Endothelial cell (in vitro differentiated cells): ENCODE data around the gene TGM1. TPM values are rescaled to one million over a fixed set of nuclear protein-coding genes. Genes with fewer than 3 reads are reported as not detected.

Experiments used
- DNase-seq: peaks from one replicate; pipeline ENCODE4 v3.0.0; 2021; ENCODE audit warnings: low spot score
- H3K27ac Mint-ChIP-seq: one replicate; pipeline ENCODE4 v1.8.0; 2021; ENCODE audit warnings: mixed read lengths, inconsistent platforms; ENCODE audit not compliant: unreplicated experiment
- H3K27me3 Mint-ChIP-seq: one replicate; pipeline ENCODE4 v1.8.0; 2021; ENCODE audit warnings: mild to moderate bottlenecking, moderate library complexity, mixed read lengths, inconsistent platforms; ENCODE audit not compliant: unreplicated experiment
- H3K36me3 Mint-ChIP-seq: one replicate; pipeline ENCODE4 v1.8.0; 2021; ENCODE audit warnings: mild to moderate bottlenecking, low read depth, mixed read lengths, inconsistent platforms; ENCODE audit not compliant: unreplicated experiment
- H3K4me1 Mint-ChIP-seq: one replicate; pipeline ENCODE4 v1.8.0; 2021; ENCODE audit warnings: mild to moderate bottlenecking, mixed read lengths, inconsistent platforms; ENCODE audit not compliant: unreplicated experiment
- H3K4me3 Mint-ChIP-seq: one replicate; pipeline ENCODE4 v1.8.0; 2021; ENCODE audit warnings: mild to moderate bottlenecking, mixed read lengths, inconsistent platforms; ENCODE audit not compliant: unreplicated experiment
- H3K9me3 Mint-ChIP-seq: one replicate; pipeline ENCODE4 v1.8.0; 2021; ENCODE audit warnings: mixed read lengths, inconsistent platforms; ENCODE audit not compliant: unreplicated experiment
- CTCF ChIP-seq: fragments of 200-600 bp; sonication (generic); IDR thresholded peaks from one replicate; pipeline ENCODE4 v1.5.0; 2021; ENCODE audit warnings: antibody characterized with exemption; ENCODE audit not compliant: unreplicated experiment
- total RNA-seq: library from RNA; stranded (reverse); fragmentation: NEBNext Ultra II Directional; extraction: Animal tissue kit (Norgen Biotek cat#: 25700); gene quantifications from one replicate; pipeline ENCODE4 v1.2.1, GENCODE V29; 2021; ENCODE audit not compliant: unreplicated experiment

The TGM1 gene
- total RNA-seq, 1 donor from 2014 or later, result 1.7 TPM

GRCh38 chr14:24233538-24233866 is 29.5 kb downstream of the TGM1 start:
- no peaks in the 10 kb centered on the region for H3K9me3 Mint-ChIP-seq
- peaks cover 2% of the 10 kb centered on the region for H3K27me3 Mint-ChIP-seq
- peak overlapping the region; percentile 98 for H3K4me3 Mint-ChIP-seq
- H3K36me3 Mint-ChIP-seq, result peaks cover 32% of the 10 kb centered on the region
- H3K27ac Mint-ChIP-seq, result peak overlapping the region; percentile 94
- no peak for TF ChIP-seq CTCF
- no peak for DNase-seq
- H3K4me1 Mint-ChIP-seq, result peaks cover 18% of the 10 kb centered on the region

GRCh38 chr14:24232645-24233537 is 30.1 kb downstream of the TGM1 start, which contains the start of gene GMPR2:
Gene GMPR2 (plus strand): TSS chr14:24232929. CDS start chr14:24233254, 325 bp downstream.
- no peak for TF ChIP-seq CTCF
- H3K27me3 Mint-ChIP-seq, result peaks cover 2% of the 10 kb centered on the region
- no peaks in the 10 kb centered on the region for H3K9me3 Mint-ChIP-seq
- H3K4me1 Mint-ChIP-seq, result peaks cover 18% of the 10 kb centered on the region
- no peak for DNase-seq
- peaks cover 27% of the 10 kb centered on the region for H3K36me3 Mint-ChIP-seq
- peak within 1 kb of the TSS; percentile 94 for H3K27ac Mint-ChIP-seq
- H3K4me3 Mint-ChIP-seq, result peak within 1 kb of the TSS; percentile 98

GRCh38 chr14:24232121-24232644 is 30.8 kb downstream of the TGM1 start, which contains the start of gene NEDD8:
Gene NEDD8 (minus strand): TSS chr14:24232367. CDS start chr14:24232267, 100 bp downstream.
- H3K9me3 Mint-ChIP-seq, result no peaks in the 10 kb centered on the region
- peak; percentile 76 for DNase-seq
- peak within 1 kb of the TSS; percentile 98 for H3K4me3 Mint-ChIP-seq
- peaks cover 2% of the 10 kb centered on the region for H3K27me3 Mint-ChIP-seq
- H3K4me1 Mint-ChIP-seq, result peaks cover 18% of the 10 kb centered on the region
- peaks cover 22% of the 10 kb centered on the region for H3K36me3 Mint-ChIP-seq
- no peak for TF ChIP-seq CTCF
- H3K27ac Mint-ChIP-seq, result peak within 1 kb of the TSS; percentile 94

- peak overlapping the region; percentile 84 for H3K27ac Mint-ChIP-seq
- H3K36me3 Mint-ChIP-seq, result peaks cover 18% of the 10 kb centered on the region
- H3K4me3 Mint-ChIP-seq, result peak overlapping the region; percentile 98
- no peak for DNase-seq
- H3K4me1 Mint-ChIP-seq, result peaks cover 18% of the 10 kb centered on the region
- no peaks in the 10 kb centered on the region for H3K9me3 Mint-ChIP-seq
- no peak for TF ChIP-seq CTCF
- peaks cover 2% of the 10 kb centered on the region for H3K27me3 Mint-ChIP-seq
Observed at GRCh38 chr14:24231263-24232120, 31.5 kb downstream of the TGM1 start.
